ENCODE data around the gene CDCA5. TPM values are rescaled to one million over a fixed set of nuclear protein-coding genes. Genes with fewer than 3 reads are reported as not detected.

Gene CDCA5
- total RNA-seq, 1 experiment from 2014 or later: 94.8 TPM

GRCh38 chr11:65085446-65085845 lies 1.6 kb upstream of the CDCA5 start:
- Histone ChIP-seq H3K9ac (ENCODE audit: extremely low read depth, insufficient read length, low read length) (no peak overlapping the region), H3K4me2 (ENCODE audit: insufficient read depth, insufficient read length, low read length) (peak overlapping the region; percentile 79)

More at GRCh38 chr11:65085446-65085845, 1.6 kb upstream of the CDCA5 start:
- H4K20me1 ChIP-seq (ENCODE audit: control insufficient read depth, insufficient read depth, insufficient read length): peaks cover 3% of the 10 kb centered on the region
- WGBS (ENCODE audit: extremely low coverage, insufficient read length, low lambda C conversion rate): no CpG with 5 or more reads among the region's 4 CpGs
- no peak overlapping the region for H3K23ac ChIP-seq (ENCODE audit: insufficient read length, low read depth, low read length)
- H3K79me1 ChIP-seq (ENCODE audit: insufficient read depth, low read depth, low read length, poor library complexity, severe bottlenecking): peaks cover 3% of the 10 kb centered on the region
- no peak overlapping the region for H3T11ph ChIP-seq (ENCODE audit: low read length)
- Mint-ChIP-seq H3K9me3 (no peaks in the 10 kb centered on the region; a peak in 1 of 5 replicates), H3K36me3 (ENCODE audit: insufficient read depth in 1 of 3, low read depth in 3 of 3) (peaks cover 19 to 63% (median 60%) of the 10 kb centered on the region in 3 experiments), H3K4me1 (peaks cover 14 to 16% of the 10 kb centered on the region in 2 experiments), H3K4me3 (peak overlapping the region; percentile 97 to 99), H3K27ac (no peak overlapping the region; a peak in 2 of 7 replicates), H3K27me3 (ENCODE audit: low read depth) (no peaks in the 10 kb centered on the region)
- no peak overlapping the region for H3K27ac ChIP-seq (ENCODE audit: insufficient read length, low read depth, low read length)
- no peak overlapping the region for H2AK5ac ChIP-seq (ENCODE audit: insufficient read length, low read length)
- H2BK5ac ChIP-seq (ENCODE audit: insufficient read length, low read length): no peak overlapping the region
- H3K23me2 ChIP-seq (ENCODE audit: insufficient read length, low read depth, low read length, poor library complexity, severe bottlenecking): peaks cover 12% of the 10 kb centered on the region
- no peak overlapping the region for H3K14ac ChIP-seq (ENCODE audit: insufficient read depth, low read length)
- TF ChIP-seq CTCF (conservative IDR thresholded peaks at IDR 0.05): no peak
- H2BK120ac ChIP-seq (ENCODE audit: low read depth, low read length, poor library complexity, severe bottlenecking): no peak overlapping the region
- no peaks in the 10 kb centered on the region for H3K9me3 ChIP-seq (ENCODE audit: control insufficient read depth, low read depth, low read length)
- no peaks in the 10 kb centered on the region for H3K27me3 ChIP-seq (ENCODE audit: insufficient read depth, low read length)
- H2BK15ac ChIP-seq (ENCODE audit: low read depth, low read length): no peak overlapping the region
- peaks cover 8% of the 10 kb centered on the region; the same call in 1 of the 2 replicates for H3K79me2 ChIP-seq (ENCODE audit: insufficient read depth, low read length)
- no peak overlapping the region for H3K18ac ChIP-seq (ENCODE audit: insufficient read length, low read depth, low read length)
- no peak overlapping the region for H3K56ac ChIP-seq (ENCODE audit: insufficient read length, low read depth, low read length)
- no peak overlapping the region for H4K8ac ChIP-seq (replicated peaks; ENCODE audit: insufficient read length, low read depth, low read length)
- H3K4me1 ChIP-seq (ENCODE audit: insufficient read depth, low read length): no peaks in the 10 kb centered on the region
- no peak for DNase-seq
- H2AFZ ChIP-seq (ENCODE audit: low read length): no peak overlapping the region
- no peak overlapping the region for H2BK20ac ChIP-seq (ENCODE audit: low read depth, low read length, poor library complexity, severe bottlenecking)
- no peak overlapping the region for H3K4ac ChIP-seq (ENCODE audit: low read depth, low read length)
- H2BK12ac ChIP-seq (ENCODE audit: insufficient read length, low read depth, low read length): no peak overlapping the region
- no peak overlapping the region for H4K5ac ChIP-seq (ENCODE audit: insufficient read length, low read depth, low read length)
- H4K91ac ChIP-seq (ENCODE audit: insufficient read length, low read depth, low read length): no peak overlapping the region

Measured in H9 (cell line).